WTC11 (cell line): ENCODE data around the gene DTX3L. TPM values are rescaled to one million over a fixed set of nuclear protein-coding genes. Genes with fewer than 3 reads are reported as not detected.

Source experiments
- ATAC-seq: fragments of 200-7000 bp; cut with Tn5 transposase; 2 replicates; pipeline ENCODE4 v1.10.0; 2021; ENCODE audit warnings: mild to moderate bottlenecking, moderate library complexity
- CTCF ChIA-PET: fragments of 300-600 bp; sonication (Branson Sonifier 250); formaldehyde crosslinking; loops from one replicate; lab custom pipeline; 2021; ENCODE audit warnings: antibody characterized with exemption; lab: Charles Lee
- POLR2A ChIA-PET: fragments of 350-600 bp; sonication (Branson Sonifier 250); formaldehyde crosslinking; loops from one replicate; lab custom pipeline; 2021; ENCODE audit warnings: antibody characterized with exemption; lab: Charles Lee
- DNase-seq: peaks from one replicate; pipeline ENCODE4 v3.0.0; 2021; ENCODE audit warnings: low spot score
- H3K27ac Mint-ChIP-seq: 2 replicates; pipeline ENCODE4 v1.8.0; 2021; ENCODE audit warnings: mixed read lengths
- H3K27me3 Mint-ChIP-seq: 2 replicates; pipeline ENCODE4 v1.8.0; 2021; ENCODE audit warnings: low read depth, mild to moderate bottlenecking, moderate library complexity, mixed read lengths
- H3K36me3 Mint-ChIP-seq: 2 replicates; pipeline ENCODE4 v1.8.0; 2021; ENCODE audit warnings: mixed read lengths
- H3K4me1 Mint-ChIP-seq: 2 replicates; pipeline ENCODE4 v1.8.0; 2022; ENCODE audit warnings: mixed read lengths
- H3K4me3 Mint-ChIP-seq: 2 replicates; pipeline ENCODE4 v1.8.0; 2021; ENCODE audit warnings: mild to moderate bottlenecking, moderate library complexity, mixed read lengths
- H3K9me3 Mint-ChIP-seq: 2 replicates; pipeline ENCODE4 v1.8.0; 2021; ENCODE audit warnings: mixed read lengths
- ATF3 ChIP-seq: sonication (generic); formaldehyde crosslinking; conservative IDR thresholded peaks from 2 replicates; pipeline ENCODE4 v1.8.1; 2022; ENCODE audit warnings: mild to moderate bottlenecking, missing genetic modification reagents
- CREB1 ChIP-seq: sonication (generic); formaldehyde crosslinking; IDR thresholded peaks from 2 replicates; pipeline ENCODE4 v1.8.0; 2023; ENCODE audit warnings: mild to moderate bottlenecking, missing genetic modification reagents
- CREM ChIP-seq: sonication (generic); formaldehyde crosslinking; IDR thresholded peaks from 2 replicates; pipeline ENCODE4 v1.8.1; 2022; ENCODE audit warnings: mild to moderate bottlenecking, missing genetic modification reagents, moderate library complexity
- ETV6 ChIP-seq: sonication (generic); formaldehyde crosslinking; IDR thresholded peaks from 2 replicates; pipeline ENCODE4 v1.8.1; 2022; ENCODE audit warnings: mild to moderate bottlenecking, missing genetic modification reagents
- FOXK1 ChIP-seq: sonication (generic); formaldehyde crosslinking; IDR thresholded peaks from 2 replicates; pipeline ENCODE4 v1.8.0; 2022; ENCODE audit warnings: mild to moderate bottlenecking, moderate library complexity, missing genetic modification reagents
- FOXP1 ChIP-seq: sonication (generic); formaldehyde crosslinking; IDR thresholded peaks from 2 replicates; pipeline ENCODE4 v1.8.0; 2022; ENCODE audit warnings: missing genetic modification reagents, mild to moderate bottlenecking, moderate library complexity, borderline replicate concordance
- HMGA2 ChIP-seq: fragments of 250-450 bp; sonication (Bioruptor Pico); IDR thresholded peaks from 2 replicates; pipeline ENCODE4 v1.4.0; 2021; ENCODE audit warnings: mild to moderate bottlenecking, moderate library complexity
- HMGXB4 ChIP-seq: sonication (generic); formaldehyde crosslinking; IDR thresholded peaks from 2 replicates; pipeline ENCODE4 v1.8.1; 2023; ENCODE audit warnings: mild to moderate bottlenecking, moderate library complexity, missing genetic modification reagents
- MAX ChIP-seq: sonication (generic); formaldehyde crosslinking; IDR thresholded peaks from 2 replicates; pipeline ENCODE4 v1.8.0; 2022; ENCODE audit warnings: mild to moderate bottlenecking, missing genetic modification reagents
- SMAD4 ChIP-seq: sonication (generic); formaldehyde crosslinking; IDR thresholded peaks from 2 replicates; pipeline ENCODE4 v1.8.0; 2022; ENCODE audit warnings: mild to moderate bottlenecking, missing genetic modification reagents
- SOX15 ChIP-seq: fragments of 250-450 bp; sonication (Bioruptor Pico); IDR thresholded peaks from 2 replicates; pipeline ENCODE4 v1.9.0; 2021; ENCODE audit warnings: mild to moderate bottlenecking
- TP53 ChIP-seq: sonication (generic); formaldehyde crosslinking; IDR thresholded peaks from 2 replicates; pipeline ENCODE4 v1.8.1; 2023; ENCODE audit warnings: mild to moderate bottlenecking, missing genetic modification reagents
- ZBTB21 ChIP-seq: sonication (generic); formaldehyde crosslinking; IDR thresholded peaks from 2 replicates; pipeline ENCODE4 v1.8.1; 2023; ENCODE audit warnings: mild to moderate bottlenecking, missing genetic modification reagents, borderline replicate concordance
- ZBTB43 ChIP-seq: sonication (generic); formaldehyde crosslinking; IDR thresholded peaks from 2 replicates; pipeline ENCODE4 v1.8.1; 2023; ENCODE audit warnings: mild to moderate bottlenecking, missing genetic modification reagents
- ZNF138 ChIP-seq: sonication (generic); formaldehyde crosslinking; conservative IDR thresholded peaks from 2 replicates; pipeline ENCODE4 v1.8.1; 2022; ENCODE audit warnings: mild to moderate bottlenecking, moderate library complexity, missing genetic modification reagents
- ZNF281 ChIP-seq: sonication (generic); formaldehyde crosslinking; IDR thresholded peaks from 2 replicates; pipeline ENCODE4 v1.8.0; 2023; ENCODE audit warnings: mild to moderate bottlenecking, missing genetic modification reagents
- ZNF423 ChIP-seq: fragments of 250-450 bp; sonication (Bioruptor Pico); IDR thresholded peaks from 2 replicates; pipeline ENCODE4 v2.1.2; 2022; ENCODE audit warnings: mild to moderate bottlenecking, moderate library complexity
- ZNF512 ChIP-seq: sonication (generic); formaldehyde crosslinking; IDR thresholded peaks from 2 replicates; pipeline ENCODE4 v1.8.1; 2022; ENCODE audit warnings: missing genetic modification reagents, borderline replicate concordance
- ZNF671 ChIP-seq: fragments of 250-450 bp; sonication (Bioruptor Pico); IDR thresholded peaks from 2 replicates; pipeline ENCODE4 v1.8.0; 2021; ENCODE audit warnings: mild to moderate bottlenecking
- total RNA-seq: library from RNA; stranded (reverse); gene quantifications from 3 replicates; pipeline ENCODE4 v1.2.3, GENCODE V29; 2021
- TF ChIP-seq, protein P1 (sequence below): fragments of 250-450 bp; sonication (Bioruptor Pico); IDR thresholded peaks from 2 replicates; pipeline ENCODE4 v1.8.0; 2021; ENCODE audit warnings: mild to moderate bottlenecking
- TF ChIP-seq, protein P2 (sequence below): sonication (generic); formaldehyde crosslinking; IDR thresholded peaks from 2 replicates; pipeline ENCODE4 v1.8.1; 2022; ENCODE audit warnings: mild to moderate bottlenecking, missing genetic modification reagents, moderate library complexity, borderline replicate concordance
- TF ChIP-seq, protein P3 (sequence below): sonication (generic); formaldehyde crosslinking; conservative IDR thresholded peaks from 2 replicates; pipeline ENCODE4 v1.8.1; 2023; ENCODE audit warnings: mild to moderate bottlenecking, low read depth, missing genetic modification reagents, moderate library complexity

DTX3L gene
- total RNA-seq, 1 experiment from 2014 or later = 4.6 TPM

- DNase-seq (peak; percentile 55), ATAC-seq (peak; percentile 79)
- Mint-ChIP-seq H3K4me3 (peak within 1 kb of the TSS; percentile 76), H3K9me3 (peaks cover 18% of the 10 kb centered on the region), H3K27me3 (peaks cover 21% of the 10 kb centered on the region), H3K27ac (no peak within 1 kb of the TSS), H3K4me1 (peaks cover 24% of the 10 kb centered on the region), H3K36me3 (peaks cover 13% of the 10 kb centered on the region)
- CTCF ChIA-PET = interaction anchor here (0.6 kb wide), 1 partner anchor 18 kb away, joined by 3 read pairs; no protein-coding TSS in a partner anchor
- POLR2A ChIA-PET = no interaction called here
- TF ChIP-seq MAX (CRISPR knock-in tag) (peak; percentile 78; the same call in 1 of the 2 replicates), ZNF423 (0 out of 2 replicates have a peak, but pooled peaks have one; percentile 15), ETV6 (CRISPR knock-in tag) (peak; percentile 62; the same call in 1 of the 2 replicates), FOXP1 (peak; percentile 16; the same call in 1 of the 2 replicates), ZNF512 (no peak), FOXK1 (CRISPR knock-in tag) (no peak), ZNF138 (CRISPR knock-in tag) (no peak), ZBTB21 (CRISPR knock-in tag) (no peak), ZNF671 (CRISPR knock-in tag) (no peak), TP53 (CRISPR knock-in tag) (no peak), SOX15 (CRISPR knock-in tag) (no peak), ZNF281 (CRISPR knock-in tag) (no peak), HMGA2 (no peak), ATF3 (CRISPR knock-in tag) (no peak), CREM (CRISPR knock-in tag) (no peak), ZBTB43 (CRISPR knock-in tag) (no peak), SMAD4 (CRISPR knock-in tag) (no peak), CREB1 (CRISPR knock-in tag) (0 out of 2 replicates have a peak, but pooled peaks have one; percentile 29), HMGXB4 (CRISPR knock-in tag) (peak; percentile 29; the same call in 1 of the 2 replicates)
- TF ChIP-seq, protein P1, sequence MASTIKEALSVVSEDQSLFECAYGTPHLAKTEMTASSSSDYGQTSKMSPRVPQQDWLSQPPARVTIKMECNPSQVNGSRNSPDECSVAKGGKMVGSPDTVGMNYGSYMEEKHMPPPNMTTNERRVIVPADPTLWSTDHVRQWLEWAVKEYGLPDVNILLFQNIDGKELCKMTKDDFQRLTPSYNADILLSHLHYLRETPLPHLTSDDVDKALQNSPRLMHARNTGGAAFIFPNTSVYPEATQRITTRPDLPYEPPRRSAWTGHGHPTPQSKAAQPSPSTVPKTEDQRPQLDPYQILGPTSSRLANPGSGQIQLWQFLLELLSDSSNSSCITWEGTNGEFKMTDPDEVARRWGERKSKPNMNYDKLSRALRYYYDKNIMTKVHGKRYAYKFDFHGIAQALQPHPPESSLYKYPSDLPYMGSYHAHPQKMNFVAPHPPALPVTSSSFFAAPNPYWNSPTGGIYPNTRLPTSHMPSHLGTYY (CRISPR knock-in tag) = no peak
- TF ChIP-seq, protein P2, sequence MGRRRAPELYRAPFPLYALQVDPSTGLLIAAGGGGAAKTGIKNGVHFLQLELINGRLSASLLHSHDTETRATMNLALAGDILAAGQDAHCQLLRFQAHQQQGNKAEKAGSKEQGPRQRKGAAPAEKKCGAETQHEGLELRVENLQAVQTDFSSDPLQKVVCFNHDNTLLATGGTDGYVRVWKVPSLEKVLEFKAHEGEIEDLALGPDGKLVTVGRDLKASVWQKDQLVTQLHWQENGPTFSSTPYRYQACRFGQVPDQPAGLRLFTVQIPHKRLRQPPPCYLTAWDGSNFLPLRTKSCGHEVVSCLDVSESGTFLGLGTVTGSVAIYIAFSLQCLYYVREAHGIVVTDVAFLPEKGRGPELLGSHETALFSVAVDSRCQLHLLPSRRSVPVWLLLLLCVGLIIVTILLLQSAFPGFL (CRISPR knock-in tag) = no peak
- TF ChIP-seq, protein P3, sequence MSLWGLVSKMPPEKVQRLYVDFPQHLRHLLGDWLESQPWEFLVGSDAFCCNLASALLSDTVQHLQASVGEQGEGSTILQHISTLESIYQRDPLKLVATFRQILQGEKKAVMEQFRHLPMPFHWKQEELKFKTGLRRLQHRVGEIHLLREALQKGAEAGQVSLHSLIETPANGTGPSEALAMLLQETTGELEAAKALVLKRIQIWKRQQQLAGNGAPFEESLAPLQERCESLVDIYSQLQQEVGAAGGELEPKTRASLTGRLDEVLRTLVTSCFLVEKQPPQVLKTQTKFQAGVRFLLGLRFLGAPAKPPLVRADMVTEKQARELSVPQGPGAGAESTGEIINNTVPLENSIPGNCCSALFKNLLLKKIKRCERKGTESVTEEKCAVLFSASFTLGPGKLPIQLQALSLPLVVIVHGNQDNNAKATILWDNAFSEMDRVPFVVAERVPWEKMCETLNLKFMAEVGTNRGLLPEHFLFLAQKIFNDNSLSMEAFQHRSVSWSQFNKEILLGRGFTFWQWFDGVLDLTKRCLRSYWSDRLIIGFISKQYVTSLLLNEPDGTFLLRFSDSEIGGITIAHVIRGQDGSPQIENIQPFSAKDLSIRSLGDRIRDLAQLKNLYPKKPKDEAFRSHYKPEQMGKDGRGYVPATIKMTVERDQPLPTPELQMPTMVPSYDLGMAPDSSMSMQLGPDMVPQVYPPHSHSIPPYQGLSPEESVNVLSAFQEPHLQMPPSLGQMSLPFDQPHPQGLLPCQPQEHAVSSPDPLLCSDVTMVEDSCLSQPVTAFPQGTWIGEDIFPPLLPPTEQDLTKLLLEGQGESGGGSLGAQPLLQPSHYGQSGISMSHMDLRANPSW (CRISPR knock-in tag) = no peak
These were observed 13.4 kb downstream of the DTX3L start, which contains the start of gene PARP15 for GRCh38 chr3:122577409-122578031. Gene PARP15, plus strand, starts transcription at chr3:122577650. Its CDS starts 18 bp downstream, at chr3:122577668.
